GM10266 (cell line): ENCODE measurements around the gene GAA.

Experiments used
- DNase-seq: peaks from one replicate; pipeline ENCODE4 v3.0.0; 2012; ENCODE audit errors: extremely low spot score
- TF ChIP-seq, protein P1 (sequence below): IDR thresholded peaks from 2 replicates; pipeline ENCODE4 v1.5.1; 2012; ENCODE audit warnings: mild to moderate bottlenecking, low read depth; ENCODE audit not compliant: control insufficient read depth, insufficient read depth; ENCODE audit errors: missing control alignments

GAA gene

DNA sequence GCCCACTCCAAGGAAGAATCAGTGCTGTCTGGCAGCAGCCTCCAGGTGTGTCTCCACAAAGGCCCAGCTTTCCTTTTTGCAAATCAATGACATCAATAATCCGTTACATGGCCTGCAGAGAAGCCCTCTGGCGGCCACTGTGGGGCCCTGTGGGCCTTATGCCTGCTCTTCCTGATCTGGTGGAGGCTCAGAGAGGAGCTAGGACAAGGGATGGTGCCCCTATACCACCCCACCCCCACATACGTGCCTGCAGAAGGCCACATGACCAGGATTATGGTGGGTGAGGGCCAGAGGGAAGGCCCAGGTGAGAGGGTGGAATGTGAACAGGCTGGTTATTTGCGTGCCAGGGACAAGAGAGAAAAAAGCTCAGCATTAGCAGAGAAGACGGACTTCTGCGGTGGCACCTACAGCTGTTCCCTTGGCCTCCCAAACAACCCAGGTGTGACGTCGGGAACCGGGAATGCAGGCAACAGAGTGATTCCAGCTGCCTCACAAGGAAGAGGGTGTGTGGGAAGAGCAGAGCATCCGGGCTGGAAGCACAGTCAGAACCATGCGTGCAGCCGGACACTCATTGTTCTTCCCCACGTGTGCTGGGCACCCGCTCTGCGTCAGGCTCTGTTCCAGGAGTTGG is 23.1 kb downstream of the GAA start:
- peak; percentile 35 for DNase-seq
- TF ChIP-seq, protein P1, sequence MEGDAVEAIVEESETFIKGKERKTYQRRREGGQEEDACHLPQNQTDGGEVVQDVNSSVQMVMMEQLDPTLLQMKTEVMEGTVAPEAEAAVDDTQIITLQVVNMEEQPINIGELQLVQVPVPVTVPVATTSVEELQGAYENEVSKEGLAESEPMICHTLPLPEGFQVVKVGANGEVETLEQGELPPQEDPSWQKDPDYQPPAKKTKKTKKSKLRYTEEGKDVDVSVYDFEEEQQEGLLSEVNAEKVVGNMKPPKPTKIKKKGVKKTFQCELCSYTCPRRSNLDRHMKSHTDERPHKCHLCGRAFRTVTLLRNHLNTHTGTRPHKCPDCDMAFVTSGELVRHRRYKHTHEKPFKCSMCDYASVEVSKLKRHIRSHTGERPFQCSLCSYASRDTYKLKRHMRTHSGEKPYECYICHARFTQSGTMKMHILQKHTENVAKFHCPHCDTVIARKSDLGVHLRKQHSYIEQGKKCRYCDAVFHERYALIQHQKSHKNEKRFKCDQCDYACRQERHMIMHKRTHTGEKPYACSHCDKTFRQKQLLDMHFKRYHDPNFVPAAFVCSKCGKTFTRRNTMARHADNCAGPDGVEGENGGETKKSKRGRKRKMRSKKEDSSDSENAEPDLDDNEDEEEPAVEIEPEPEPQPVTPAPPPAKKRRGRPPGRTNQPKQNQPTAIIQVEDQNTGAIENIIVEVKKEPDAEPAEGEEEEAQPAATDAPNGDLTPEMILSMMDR: peak; percentile 30

DNA sequence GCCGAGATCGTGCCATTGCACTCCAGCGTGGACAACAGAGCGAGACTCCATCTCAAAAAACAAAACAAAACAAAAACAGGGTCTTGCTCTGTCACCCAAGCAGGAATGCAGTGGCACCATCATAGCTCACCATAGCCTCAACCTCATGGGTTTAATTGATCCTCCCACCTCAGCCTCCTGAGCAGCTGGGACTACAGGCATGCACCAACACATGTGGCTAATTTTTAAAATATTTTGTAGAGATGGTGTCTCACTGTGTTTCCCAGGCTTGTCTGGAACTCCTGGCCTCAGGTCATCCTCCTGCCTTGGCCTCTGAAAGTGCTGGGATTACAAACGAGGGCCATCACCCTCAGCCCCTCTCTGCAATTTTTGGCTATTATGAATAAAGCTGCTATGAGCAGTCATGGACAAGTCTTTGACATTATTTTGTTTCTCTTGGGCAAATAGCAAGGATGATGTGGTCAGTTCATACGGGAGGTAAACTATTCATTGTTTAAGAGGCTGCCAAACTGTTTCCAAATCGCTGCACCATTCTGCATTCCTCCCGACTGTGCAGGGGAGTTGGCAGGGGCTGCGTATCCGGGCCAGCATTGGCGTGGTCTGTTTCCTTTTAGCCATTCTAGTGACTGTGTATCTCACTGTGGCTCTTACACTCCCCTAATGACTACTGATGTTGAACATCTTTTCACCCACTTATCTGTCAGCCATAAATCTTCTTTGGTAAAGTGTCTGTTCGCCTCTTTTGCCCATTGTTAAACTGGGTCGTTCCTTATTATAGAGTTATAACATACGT is 24.5 kb downstream of the GAA start:
- DNase-seq: no peak

DNA sequence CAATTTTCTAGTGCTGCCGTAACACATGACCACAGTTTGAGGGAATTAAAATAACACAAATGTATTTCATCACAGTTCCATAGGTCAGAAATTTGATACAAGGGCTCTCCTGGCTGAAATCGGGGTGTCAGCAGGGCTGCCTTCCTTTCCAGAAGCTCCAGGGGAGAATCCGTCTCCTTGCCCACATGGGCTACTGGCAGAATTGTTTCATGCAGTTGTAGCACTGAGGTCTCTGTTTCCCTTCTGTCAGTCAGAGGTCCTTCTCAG is 25.0 kb downstream of the GAA start:
- DNase-seq: no peak
- TF ChIP-seq, protein P1: no peak

More for the DNA sequence above, 24.5 kb downstream of the GAA start:
- TF ChIP-seq, protein P1: no peak

DNA sequence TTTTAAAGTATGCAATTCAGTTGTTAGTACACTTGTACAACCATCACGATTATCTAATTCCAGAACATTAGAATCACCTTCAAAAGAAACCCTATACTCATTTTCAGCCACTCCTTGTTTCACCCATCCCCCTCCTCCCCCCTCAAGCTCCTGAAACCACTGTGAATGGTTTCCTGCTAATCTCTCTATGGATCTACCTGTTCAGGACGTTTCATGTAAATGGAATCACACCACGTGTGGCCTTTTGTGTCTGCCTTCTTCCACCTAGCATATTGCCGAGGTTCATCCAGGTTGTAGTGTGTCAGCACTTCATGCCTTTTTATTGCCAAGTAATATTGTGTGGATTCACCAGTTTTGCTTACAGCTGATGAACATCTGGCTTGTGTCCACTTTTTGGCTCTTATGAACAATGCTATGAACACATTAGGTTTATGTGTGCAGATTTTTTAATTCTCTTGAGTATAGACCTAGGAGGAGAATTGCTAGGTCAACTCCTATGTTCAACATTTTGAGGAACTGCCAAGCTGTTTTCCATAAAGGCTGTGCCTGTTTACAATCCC is 27.7 kb downstream of the GAA start:
- TF ChIP-seq, protein P1: no peak
- DNase-seq: no peak

DNA sequence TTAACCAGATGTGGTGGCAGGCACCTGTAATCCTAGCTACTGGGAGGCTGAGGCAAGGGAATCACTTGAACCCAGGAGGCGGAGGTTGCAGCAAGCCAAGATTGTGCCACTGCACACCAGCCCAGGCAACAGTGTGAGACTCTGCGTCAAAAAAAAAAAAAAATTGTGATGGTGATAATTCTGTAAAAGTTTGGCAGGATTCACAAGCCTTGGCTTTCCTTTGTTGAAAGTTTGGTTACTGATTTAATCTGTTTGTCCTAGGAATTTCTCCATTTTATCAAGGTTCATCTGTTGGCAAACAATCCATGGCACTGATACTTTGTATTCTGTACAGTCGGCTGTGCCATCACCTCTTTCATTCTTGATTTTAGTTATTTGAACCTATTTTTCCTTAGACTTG is 29.6 kb downstream of the GAA start:
- TF ChIP-seq, protein P1: no peak

DNA sequence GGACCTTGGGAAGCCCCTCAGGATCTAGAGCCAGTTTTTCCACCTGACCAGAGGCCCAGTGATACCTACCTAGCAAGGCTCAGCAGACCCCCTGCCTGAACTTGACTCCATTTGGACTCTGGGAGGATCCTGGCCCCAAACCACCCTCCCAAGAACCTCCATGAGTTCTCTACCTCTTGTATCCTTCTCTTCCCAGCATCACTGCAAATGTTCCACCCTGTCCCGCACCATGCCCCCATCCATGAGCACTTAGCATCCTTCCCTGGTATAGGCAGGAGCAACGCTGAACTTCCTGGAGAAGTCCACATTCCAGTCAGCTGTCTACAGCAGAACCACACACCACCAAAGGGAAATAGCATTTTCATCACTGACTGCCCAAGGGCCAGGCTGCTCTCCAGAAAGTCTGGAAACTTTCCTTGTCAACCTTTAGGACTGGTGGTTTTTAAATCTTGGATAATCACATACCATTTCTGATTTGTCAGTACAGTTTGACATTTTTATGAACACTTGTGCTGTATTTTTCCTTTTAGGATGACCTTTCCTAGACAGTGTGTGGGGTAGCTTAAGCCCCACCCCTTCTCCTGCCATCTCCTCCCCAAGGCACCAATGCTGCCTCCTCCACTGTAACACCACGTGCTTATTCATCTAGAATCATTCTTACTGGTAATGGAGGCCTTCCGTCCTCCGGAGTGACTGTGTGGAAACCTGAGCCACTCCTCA is 31.7 kb downstream of the GAA start:
- DNase-seq: no peak
- TF ChIP-seq, protein P1: no peak

More for the DNA sequence above, 29.6 kb downstream of the GAA start:
- DNase-seq: no peak

DNA sequence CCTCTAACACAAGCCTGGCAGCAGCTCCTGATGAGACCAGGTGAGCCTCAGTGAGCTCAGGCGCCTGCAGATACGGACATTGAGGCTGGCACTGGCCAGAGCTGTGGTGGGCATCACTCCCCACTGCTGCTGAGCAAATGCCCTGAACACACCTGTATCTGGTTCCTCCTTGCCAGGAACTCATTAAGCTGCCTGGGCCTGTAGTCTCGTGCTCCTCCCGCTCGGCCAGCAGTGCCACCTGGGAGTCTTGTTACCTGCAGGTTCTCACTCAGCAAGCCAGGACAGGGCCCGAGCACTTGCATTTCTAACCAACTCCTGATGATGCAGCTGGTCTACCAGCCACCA is 32.2 kb downstream of the GAA start:
- TF ChIP-seq, protein P1: no peak
- no peak for DNase-seq
